GM23338 (cell line): Measurements from ENCODE around the gene ANKH. TPM values are rescaled to one million over a fixed set of nuclear protein-coding genes. Genes with fewer than 3 reads are reported as not detected.

Source experiments
- ATAC-seq: fragments of 200-7000 bp; cut with Tn5 transposase; 3 replicates; pipeline ENCODE4 v1.9.1; 2020
- DNase-seq: peaks from one replicate; pipeline ENCODE4 v3.0.0-alpha.2; 2015; ENCODE audit warnings: low spot score
- H2AFZ ChIP-seq: fragments of 200-600 bp; sonication (generic); 2 replicates; pipeline ENCODE4 v1.8.0; 2016; ENCODE audit warnings: antibody characterized with exemption, mild to moderate bottlenecking, moderate library complexity
- H3F3A ChIP-seq: fragments of 200-600 bp; sonication (generic); replicated peaks from 2 replicates; pipeline ENCODE4 v1.8.0; 2017; ENCODE audit warnings: antibody characterized with exemption, mixed run types, low read depth
- H3K27ac ChIP-seq: fragments of 200-600 bp; sonication (generic); 2 replicates; pipeline ENCODE4 v1.6.1; 2016; ENCODE audit warnings: low read depth
- H3K27me3 ChIP-seq: fragments of 200-600 bp; sonication (generic); 2 replicates; pipeline ENCODE4 v1.8.0; 2016; ENCODE audit warnings: mild to moderate bottlenecking, mixed run types, moderate library complexity; ENCODE audit not compliant: insufficient read depth
- H3K36me3 ChIP-seq: fragments of 200-600 bp; sonication (generic); 2 replicates; pipeline ENCODE4 v1.8.0; 2016; ENCODE audit warnings: mild to moderate bottlenecking; ENCODE audit not compliant: insufficient read depth
- H3K4me1 ChIP-seq: fragments of 200-600 bp; sonication (generic); 2 replicates; pipeline ENCODE4 v1.8.0; 2016; ENCODE audit warnings: mild to moderate bottlenecking, moderate library complexity; ENCODE audit not compliant: insufficient read depth
- H3K4me2 ChIP-seq: fragments of 200-600 bp; sonication (generic); 2 replicates; pipeline ENCODE4 v1.7.1; 2017; ENCODE audit warnings: mixed run types
- H3K4me3 ChIP-seq: fragments of 200-600 bp; sonication (generic); 2 replicates; pipeline ENCODE4 v1.6.1; 2016; ENCODE audit warnings: mixed run types
- H3K79me2 ChIP-seq: fragments of 200-600 bp; sonication (generic); replicated peaks from 2 replicates; pipeline ENCODE4 v1.8.0; 2017; ENCODE audit warnings: mild to moderate bottlenecking; ENCODE audit not compliant: insufficient read depth
- H3K9me2 ChIP-seq: fragments of 200-600 bp; sonication (generic); 2 replicates; pipeline ENCODE4 v1.8.0; 2017; ENCODE audit not compliant: insufficient read depth
- H4K20me1 ChIP-seq: fragments of 200-600 bp; sonication (generic); replicated peaks from 2 replicates; pipeline ENCODE4 v1.8.0; 2017; ENCODE audit warnings: mild to moderate bottlenecking; ENCODE audit not compliant: insufficient read depth
- H3K27ac Mint-ChIP-seq: 2 replicates; pipeline ENCODE4 v1.8.0; 2020; ENCODE audit warnings: inconsistent platforms, mild to moderate bottlenecking, moderate library complexity, mixed read lengths
- H3K27me3 Mint-ChIP-seq: 3 replicates; pipeline ENCODE4 v1.8.0; 2022; ENCODE audit warnings: low read depth, mild to moderate bottlenecking, moderate library complexity, mixed read lengths, inconsistent platforms; ENCODE audit not compliant: insufficient read depth, poor library complexity
- H3K36me3 Mint-ChIP-seq: 3 replicates; pipeline ENCODE4 v1.8.0; 2021; ENCODE audit warnings: low read depth, mild to moderate bottlenecking, inconsistent platforms, moderate library complexity, mixed read lengths
- H3K4me1 Mint-ChIP-seq: 3 replicates; pipeline ENCODE4 v1.8.0; 2020; ENCODE audit warnings: mild to moderate bottlenecking, inconsistent platforms, mixed read lengths
- H3K4me3 Mint-ChIP-seq: 3 replicates; pipeline ENCODE4 v1.8.0; 2021; ENCODE audit warnings: moderate library complexity, mild to moderate bottlenecking, inconsistent platforms, mixed read lengths
- H3K9me3 Mint-ChIP-seq: 3 replicates; pipeline ENCODE4 v1.8.0; 2020; ENCODE audit warnings: moderate library complexity, mild to moderate bottlenecking, inconsistent platforms, mixed read lengths
- CREB1 ChIP-seq: fragments of 250-450 bp; sonication (Bioruptor Pico); IDR thresholded peaks from 2 replicates; pipeline ENCODE4 v1.5.0; 2020; ENCODE audit warnings: low read depth, mild to moderate bottlenecking, moderate library complexity
- POLR2AphosphoS5 ChIP-seq: IDR thresholded peaks from 2 replicates; pipeline ENCODE4 v1.6.1; 2016; ENCODE audit warnings: antibody characterized with exemption, low read depth
- polyA plus RNA-seq: library from polyadenylated mRNA; unstranded; fragments of >200 nt; fragmentation: Nextera tagmentation; extraction: Ambion mirVana; gene quantifications from 2 replicates; pipeline ENCODE4 v1.2.1, GENCODE V29; 2016
- total RNA-seq: library from RNA; depleted of rRNA; stranded (reverse); fragments of >200 nt; shearing (Covaris generic); gene quantifications from 2 replicates; pipeline ENCODE4 v1.2.3, GENCODE V29; 2014
- TF ChIP-seq, protein P1 (sequence below): IDR thresholded peaks from one replicate; pipeline ENCODE4 v1.6.1; 2018; ENCODE audit warnings: antibody characterized with exemption; ENCODE audit not compliant: unreplicated experiment
- TF ChIP-seq, protein P2 (sequence below), 2 experiments: fragments of 200-600 bp in 1 of 2; sonication (generic) in 1 of 2; conservative IDR thresholded peaks; 2 replicates each; pipeline versions ENCODE4 v1.5.1 to v1.6.1; 2016 to 2017; ENCODE audit warnings: antibody characterized with exemption in 2 of 2, low read depth in 2 of 2, mild to moderate bottlenecking in 2 of 2, moderate library complexity in 1 of 2
- TF ChIP-seq, protein P3 (sequence below): fragments of 250-450 bp; sonication (Bioruptor Pico); IDR thresholded peaks from 2 replicates; pipeline ENCODE4 v1.5.0; 2020; ENCODE audit warnings: mild to moderate bottlenecking, moderate library complexity
- TF ChIP-seq, protein P4 (sequence below): IDR thresholded peaks from 2 replicates; pipeline ENCODE4 v1.6.1; 2016; ENCODE audit warnings: antibody characterized with exemption

Gene ANKH
- total and polyA plus RNA-seq, 2 experiments from 2014 or later, result 5.0 to 6.1 TPM

DNA sequence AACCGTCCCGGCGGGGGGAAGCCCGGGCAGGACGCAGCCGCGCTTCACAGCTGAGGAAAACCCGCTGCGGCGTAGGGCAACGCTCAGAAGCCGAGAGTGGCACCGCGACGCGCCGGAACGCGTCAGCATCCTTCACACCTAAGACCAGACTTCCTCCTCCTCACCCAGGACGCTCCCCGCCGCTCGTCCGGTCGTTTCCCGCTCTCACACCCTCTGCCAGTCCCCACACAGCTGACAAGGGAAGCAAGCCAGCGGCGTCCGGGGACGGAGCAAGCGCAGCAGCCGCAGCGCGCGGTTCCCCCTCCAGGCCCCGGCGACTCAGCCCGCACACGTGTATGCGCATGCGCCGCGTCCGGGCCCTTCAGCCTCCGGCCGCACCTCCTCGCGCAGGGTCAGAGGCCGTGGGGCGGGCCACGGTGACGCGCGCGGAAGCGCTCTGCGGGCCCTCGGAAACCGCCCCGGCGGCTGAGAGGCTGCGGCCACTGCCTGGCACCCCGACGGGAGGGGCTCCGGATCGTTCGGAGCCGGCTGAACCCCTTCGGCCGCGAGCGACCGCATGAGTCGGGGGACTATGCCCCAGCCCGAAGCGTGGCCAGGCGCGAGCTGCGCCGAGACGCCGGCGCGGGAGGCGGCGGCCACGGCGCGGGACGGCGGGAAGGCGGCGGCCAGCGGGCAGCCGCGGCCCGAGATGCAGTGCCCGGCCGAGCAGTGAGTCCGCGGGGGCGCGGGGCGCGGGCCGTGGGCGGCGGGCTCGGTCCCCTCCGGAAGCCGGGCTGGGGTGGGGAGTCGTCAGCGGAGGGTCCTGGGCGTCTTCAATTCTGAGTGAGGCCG lies 207.1 kb downstream of the ANKH start, which contains the start of gene OTULIN:
OTULIN (plus strand) TSS at position 449 of the 831 bp plus-strand sequence; CDS start at position 557, 108 bp downstream.
- Histone ChIP-seq H3K79me2 (peaks cover 44% of the 10 kb centered on the region), H3K4me1 (peaks cover 19% of the 10 kb centered on the region), H2AFZ (peak within 1 kb of the TSS; percentile 99), H3F3A (0 out of 2 replicates have a peak, but pooled peaks cover 3% of the 10 kb centered on the region), H3K36me3 (no peaks in the 10 kb centered on the region), H3K27ac (peak within 1 kb of the TSS; percentile 59; the same call in 1 of the 2 replicates), H3K9me2 (peaks cover 4% of the 10 kb centered on the region; the same call in 1 of the 2 replicates), H3K4me3 (peak within 1 kb of the TSS; percentile 87), H4K20me1 (peaks cover 4% of the 10 kb centered on the region; the same call in 1 of the 2 replicates), H3K4me2 (peak within 1 kb of the TSS; percentile 94), H3K27me3 (peaks cover 30% of the 10 kb centered on the region)
- Mint-ChIP-seq H3K4me3 (peak within 1 kb of the TSS; percentile 93), H3K9me3 (no peaks in the 10 kb centered on the region), H3K27ac (peak within 1 kb of the TSS; percentile 87; the same call in 1 of the 2 replicates), H3K27me3 (peaks cover 22% of the 10 kb centered on the region), H3K36me3 (no peaks in the 10 kb centered on the region; the same call in 2 of the 3 replicates), H3K4me1 (peaks cover 22% of the 10 kb centered on the region)
- peak; percentile 90 for ATAC-seq
- TF ChIP-seq CREB1 (peak; percentile 34; the same call in 1 of the 2 replicates), POLR2AphosphoS5 (peak; percentile 87)
- TF ChIP-seq, protein P1, sequence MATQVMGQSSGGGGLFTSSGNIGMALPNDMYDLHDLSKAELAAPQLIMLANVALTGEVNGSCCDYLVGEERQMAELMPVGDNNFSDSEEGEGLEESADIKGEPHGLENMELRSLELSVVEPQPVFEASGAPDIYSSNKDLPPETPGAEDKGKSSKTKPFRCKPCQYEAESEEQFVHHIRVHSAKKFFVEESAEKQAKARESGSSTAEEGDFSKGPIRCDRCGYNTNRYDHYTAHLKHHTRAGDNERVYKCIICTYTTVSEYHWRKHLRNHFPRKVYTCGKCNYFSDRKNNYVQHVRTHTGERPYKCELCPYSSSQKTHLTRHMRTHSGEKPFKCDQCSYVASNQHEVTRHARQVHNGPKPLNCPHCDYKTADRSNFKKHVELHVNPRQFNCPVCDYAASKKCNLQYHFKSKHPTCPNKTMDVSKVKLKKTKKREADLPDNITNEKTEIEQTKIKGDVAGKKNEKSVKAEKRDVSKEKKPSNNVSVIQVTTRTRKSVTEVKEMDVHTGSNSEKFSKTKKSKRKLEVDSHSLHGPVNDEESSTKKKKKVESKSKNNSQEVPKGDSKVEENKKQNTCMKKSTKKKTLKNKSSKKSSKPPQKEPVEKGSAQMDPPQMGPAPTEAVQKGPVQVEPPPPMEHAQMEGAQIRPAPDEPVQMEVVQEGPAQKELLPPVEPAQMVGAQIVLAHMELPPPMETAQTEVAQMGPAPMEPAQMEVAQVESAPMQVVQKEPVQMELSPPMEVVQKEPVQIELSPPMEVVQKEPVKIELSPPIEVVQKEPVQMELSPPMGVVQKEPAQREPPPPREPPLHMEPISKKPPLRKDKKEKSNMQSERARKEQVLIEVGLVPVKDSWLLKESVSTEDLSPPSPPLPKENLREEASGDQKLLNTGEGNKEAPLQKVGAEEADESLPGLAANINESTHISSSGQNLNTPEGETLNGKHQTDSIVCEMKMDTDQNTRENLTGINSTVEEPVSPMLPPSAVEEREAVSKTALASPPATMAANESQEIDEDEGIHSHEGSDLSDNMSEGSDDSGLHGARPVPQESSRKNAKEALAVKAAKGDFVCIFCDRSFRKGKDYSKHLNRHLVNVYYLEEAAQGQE, result no peak
- TF ChIP-seq, protein P2, sequence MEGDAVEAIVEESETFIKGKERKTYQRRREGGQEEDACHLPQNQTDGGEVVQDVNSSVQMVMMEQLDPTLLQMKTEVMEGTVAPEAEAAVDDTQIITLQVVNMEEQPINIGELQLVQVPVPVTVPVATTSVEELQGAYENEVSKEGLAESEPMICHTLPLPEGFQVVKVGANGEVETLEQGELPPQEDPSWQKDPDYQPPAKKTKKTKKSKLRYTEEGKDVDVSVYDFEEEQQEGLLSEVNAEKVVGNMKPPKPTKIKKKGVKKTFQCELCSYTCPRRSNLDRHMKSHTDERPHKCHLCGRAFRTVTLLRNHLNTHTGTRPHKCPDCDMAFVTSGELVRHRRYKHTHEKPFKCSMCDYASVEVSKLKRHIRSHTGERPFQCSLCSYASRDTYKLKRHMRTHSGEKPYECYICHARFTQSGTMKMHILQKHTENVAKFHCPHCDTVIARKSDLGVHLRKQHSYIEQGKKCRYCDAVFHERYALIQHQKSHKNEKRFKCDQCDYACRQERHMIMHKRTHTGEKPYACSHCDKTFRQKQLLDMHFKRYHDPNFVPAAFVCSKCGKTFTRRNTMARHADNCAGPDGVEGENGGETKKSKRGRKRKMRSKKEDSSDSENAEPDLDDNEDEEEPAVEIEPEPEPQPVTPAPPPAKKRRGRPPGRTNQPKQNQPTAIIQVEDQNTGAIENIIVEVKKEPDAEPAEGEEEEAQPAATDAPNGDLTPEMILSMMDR (conservative IDR thresholded peaks at IDR 0.05; ENCODE audit: low read depth in 2 of 2), result no peak
- TF ChIP-seq, protein P3, sequence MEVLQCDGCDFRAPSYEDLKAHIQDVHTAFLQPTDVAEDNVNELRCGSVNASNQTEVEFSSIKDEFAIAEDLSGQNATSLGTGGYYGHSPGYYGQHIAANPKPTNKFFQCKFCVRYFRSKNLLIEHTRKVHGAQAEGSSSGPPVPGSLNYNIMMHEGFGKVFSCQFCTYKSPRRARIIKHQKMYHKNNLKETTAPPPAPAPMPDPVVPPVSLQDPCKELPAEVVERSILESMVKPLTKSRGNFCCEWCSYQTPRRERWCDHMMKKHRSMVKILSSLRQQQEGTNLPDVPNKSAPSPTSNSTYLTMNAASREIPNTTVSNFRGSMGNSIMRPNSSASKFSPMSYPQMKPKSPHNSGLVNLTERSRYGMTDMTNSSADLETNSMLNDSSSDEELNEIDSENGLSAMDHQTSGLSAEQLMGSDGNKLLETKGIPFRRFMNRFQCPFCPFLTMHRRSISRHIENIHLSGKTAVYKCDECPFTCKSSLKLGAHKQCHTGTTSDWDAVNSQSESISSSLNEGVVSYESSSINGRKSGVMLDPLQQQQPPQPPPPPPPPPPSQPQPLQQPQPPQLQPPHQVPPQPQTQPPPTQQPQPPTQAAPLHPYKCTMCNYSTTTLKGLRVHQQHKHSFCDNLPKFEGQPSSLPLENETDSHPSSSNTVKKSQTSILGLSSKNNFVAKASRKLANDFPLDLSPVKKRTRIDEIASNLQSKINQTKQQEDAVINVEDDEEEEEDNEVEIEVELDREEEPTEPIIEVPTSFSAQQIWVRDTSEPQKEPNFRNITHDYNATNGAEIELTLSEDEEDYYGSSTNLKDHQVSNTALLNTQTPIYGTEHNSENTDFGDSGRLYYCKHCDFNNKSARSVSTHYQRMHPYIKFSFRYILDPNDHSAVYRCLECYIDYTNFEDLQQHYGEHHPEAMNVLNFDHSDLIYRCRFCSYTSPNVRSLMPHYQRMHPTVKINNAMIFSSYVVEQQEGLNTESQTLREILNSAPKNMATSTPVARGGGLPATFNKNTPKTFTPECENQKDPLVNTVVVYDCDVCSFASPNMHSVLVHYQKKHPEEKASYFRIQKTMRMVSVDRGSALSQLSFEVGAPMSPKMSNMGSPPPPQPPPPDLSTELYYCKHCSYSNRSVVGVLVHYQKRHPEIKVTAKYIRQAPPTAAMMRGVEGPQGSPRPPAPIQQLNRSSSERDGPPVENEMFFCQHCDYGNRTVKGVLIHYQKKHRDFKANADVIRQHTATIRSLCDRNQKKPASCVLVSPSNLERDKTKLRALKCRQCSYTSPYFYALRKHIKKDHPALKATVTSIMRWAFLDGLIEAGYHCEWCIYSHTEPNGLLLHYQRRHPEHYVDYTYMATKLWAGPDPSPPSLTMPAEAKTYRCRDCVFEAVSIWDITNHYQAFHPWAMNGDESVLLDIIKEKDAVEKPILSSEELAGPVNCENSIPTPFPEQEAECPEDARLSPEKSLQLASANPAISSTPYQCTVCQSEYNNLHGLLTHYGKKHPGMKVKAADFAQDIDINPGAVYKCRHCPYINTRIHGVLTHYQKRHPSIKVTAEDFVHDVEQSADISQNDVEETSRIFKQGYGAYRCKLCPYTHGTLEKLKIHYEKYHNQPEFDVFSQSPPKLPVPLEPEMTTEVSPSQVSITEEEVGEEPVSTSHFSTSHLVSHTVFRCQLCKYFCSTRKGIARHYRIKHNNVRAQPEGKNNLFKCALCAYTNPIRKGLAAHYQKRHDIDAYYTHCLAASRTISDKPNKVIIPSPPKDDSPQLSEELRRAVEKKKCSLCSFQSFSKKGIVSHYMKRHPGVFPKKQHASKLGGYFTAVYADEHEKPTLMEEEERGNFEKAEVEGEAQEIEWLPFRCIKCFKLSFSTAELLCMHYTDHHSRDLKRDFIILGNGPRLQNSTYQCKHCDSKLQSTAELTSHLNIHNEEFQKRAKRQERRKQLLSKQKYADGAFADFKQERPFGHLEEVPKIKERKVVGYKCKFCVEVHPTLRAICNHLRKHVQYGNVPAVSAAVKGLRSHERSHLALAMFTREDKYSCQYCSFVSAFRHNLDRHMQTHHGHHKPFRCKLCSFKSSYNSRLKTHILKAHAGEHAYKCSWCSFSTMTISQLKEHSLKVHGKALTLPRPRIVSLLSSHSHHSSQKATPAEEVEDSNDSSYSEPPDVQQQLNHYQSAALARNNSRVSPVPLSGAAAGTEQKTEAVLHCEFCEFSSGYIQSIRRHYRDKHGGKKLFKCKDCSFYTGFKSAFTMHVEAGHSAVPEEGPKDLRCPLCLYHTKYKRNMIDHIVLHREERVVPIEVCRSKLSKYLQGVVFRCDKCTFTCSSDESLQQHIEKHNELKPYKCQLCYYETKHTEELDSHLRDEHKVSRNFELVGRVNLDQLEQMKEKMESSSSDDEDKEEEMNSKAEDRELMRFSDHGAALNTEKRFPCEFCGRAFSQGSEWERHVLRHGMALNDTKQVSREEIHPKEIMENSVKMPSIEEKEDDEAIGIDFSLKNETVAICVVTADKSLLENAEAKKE (CRISPR knock-in tag), result no peak
- TF ChIP-seq, protein P4, sequence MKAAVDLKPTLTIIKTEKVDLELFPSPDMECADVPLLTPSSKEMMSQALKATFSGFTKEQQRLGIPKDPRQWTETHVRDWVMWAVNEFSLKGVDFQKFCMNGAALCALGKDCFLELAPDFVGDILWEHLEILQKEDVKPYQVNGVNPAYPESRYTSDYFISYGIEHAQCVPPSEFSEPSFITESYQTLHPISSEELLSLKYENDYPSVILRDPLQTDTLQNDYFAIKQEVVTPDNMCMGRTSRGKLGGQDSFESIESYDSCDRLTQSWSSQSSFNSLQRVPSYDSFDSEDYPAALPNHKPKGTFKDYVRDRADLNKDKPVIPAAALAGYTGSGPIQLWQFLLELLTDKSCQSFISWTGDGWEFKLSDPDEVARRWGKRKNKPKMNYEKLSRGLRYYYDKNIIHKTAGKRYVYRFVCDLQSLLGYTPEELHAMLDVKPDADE, result 0 out of 2 replicates have a peak, but pooled peaks have one; percentile 30
- DNase-seq, result peak; percentile 93
